DND-41 (cell line): ENCODE results near the gene FARP1.

Source experiments
- ATAC-seq: fragments of 200-7000 bp; cut with Tn5 transposase; 3 replicates; pipeline ENCODE4 v1.9.1; 2021; ENCODE audit warnings: low read depth; ENCODE audit not compliant: insufficient read depth
- DNase-seq: peaks from one replicate; pipeline ENCODE4 v3.0.0-alpha.2; 2020
- H2AFZ ChIP-seq: 2 replicates; pipeline ENCODE4 v1.6.0; 2012; ENCODE audit warnings: low read depth, low read length
- H3K27ac ChIP-seq: 2 replicates; pipeline ENCODE4 v1.5.1; 2012; ENCODE audit warnings: low read length, inconsistent platforms
- H3K27me3 ChIP-seq: fragments of 200-600 bp; sonication (generic); 2 replicates; pipeline ENCODE4 v1.6.0; 2012; ENCODE audit warnings: low read length, mild to moderate bottlenecking, inconsistent platforms; ENCODE audit not compliant: insufficient read depth, poor library complexity
- H3K36me3 ChIP-seq: 2 replicates; pipeline ENCODE4 v1.5.1; 2012; ENCODE audit warnings: low read length, inconsistent platforms; ENCODE audit not compliant: insufficient read depth
- H3K4me1 ChIP-seq: 2 replicates; pipeline ENCODE4 v1.5.1; 2012; ENCODE audit warnings: mild to moderate bottlenecking, low read length; ENCODE audit not compliant: insufficient read depth
- H3K4me2 ChIP-seq: 2 replicates; pipeline ENCODE4 v1.6.0; 2012; ENCODE audit warnings: mild to moderate bottlenecking, moderate library complexity, low read length, inconsistent platforms; ENCODE audit not compliant: insufficient read depth
- H3K4me3 ChIP-seq, 2 experiments: fragments of 200-600 bp in 1 of 2; shearing (Covaris generic) in 1 of 2; 2 replicates each; pipeline ENCODE4 v1.5.1; 2012 to 2016; ENCODE audit warnings: inconsistent platforms in 2 of 2, low read length in 2 of 2, mild to moderate bottlenecking in 2 of 2, low read depth in 1 of 2, moderate library complexity in 1 of 2
- H3K79me2 ChIP-seq: 2 replicates; pipeline ENCODE4 v1.6.0; 2012; ENCODE audit warnings: low read length, inconsistent platforms; ENCODE audit not compliant: insufficient read depth
- H3K9ac ChIP-seq: 2 replicates; pipeline ENCODE4 v1.6.0; 2012; ENCODE audit warnings: low read depth, mild to moderate bottlenecking, inconsistent platforms, low read length, moderate library complexity
- H3K9me3 ChIP-seq: 2 replicates; pipeline ENCODE4 v1.5.1; 2012; ENCODE audit warnings: low read length, moderate library complexity, mild to moderate bottlenecking, inconsistent platforms; ENCODE audit not compliant: insufficient read depth, severe bottlenecking
- H4K20me1 ChIP-seq: 2 replicates; pipeline ENCODE4 v1.6.0; 2012; ENCODE audit warnings: low read length; ENCODE audit not compliant: insufficient read depth
- EZH2 ChIP-seq: IDR thresholded peaks from 3 replicates; pipeline ENCODE4 v1.6.1; 2012; ENCODE audit warnings: borderline replicate concordance, low read depth, mild to moderate bottlenecking, moderate library complexity, low read length, inconsistent platforms; ENCODE audit not compliant: severe bottlenecking
- TF ChIP-seq, protein P1 (sequence below): IDR thresholded peaks from 2 replicates; pipeline ENCODE4 v1.5.1; 2012; ENCODE audit warnings: borderline replicate concordance, low read length, moderate library complexity, mild to moderate bottlenecking; ENCODE audit not compliant: poor library complexity, severe bottlenecking; ENCODE audit errors: extremely low read depth

Gene FARP1

GRCh38 chr13:98492335-98493041 is 349.6 kb downstream of the FARP1 start:
- DNase-seq: no peak
- Histone ChIP-seq H3K9ac (no peak overlapping the region), H3K27ac (no peak overlapping the region), H3K36me3 (peaks cover 14% of the 10 kb centered on the region), H2AFZ (no peak overlapping the region), H3K4me1 (no peaks in the 10 kb centered on the region; the same call in 1 of the 2 replicates), H3K79me2 (peaks cover 93% of the 10 kb centered on the region), H4K20me1 (peaks cover 79% of the 10 kb centered on the region), H3K4me3 (no peak overlapping the region), H3K27me3 (no peaks in the 10 kb centered on the region), H3K4me2 (no peak overlapping the region), H3K9me3 (no peaks in the 10 kb centered on the region)
- TF ChIP-seq, protein P1, sequence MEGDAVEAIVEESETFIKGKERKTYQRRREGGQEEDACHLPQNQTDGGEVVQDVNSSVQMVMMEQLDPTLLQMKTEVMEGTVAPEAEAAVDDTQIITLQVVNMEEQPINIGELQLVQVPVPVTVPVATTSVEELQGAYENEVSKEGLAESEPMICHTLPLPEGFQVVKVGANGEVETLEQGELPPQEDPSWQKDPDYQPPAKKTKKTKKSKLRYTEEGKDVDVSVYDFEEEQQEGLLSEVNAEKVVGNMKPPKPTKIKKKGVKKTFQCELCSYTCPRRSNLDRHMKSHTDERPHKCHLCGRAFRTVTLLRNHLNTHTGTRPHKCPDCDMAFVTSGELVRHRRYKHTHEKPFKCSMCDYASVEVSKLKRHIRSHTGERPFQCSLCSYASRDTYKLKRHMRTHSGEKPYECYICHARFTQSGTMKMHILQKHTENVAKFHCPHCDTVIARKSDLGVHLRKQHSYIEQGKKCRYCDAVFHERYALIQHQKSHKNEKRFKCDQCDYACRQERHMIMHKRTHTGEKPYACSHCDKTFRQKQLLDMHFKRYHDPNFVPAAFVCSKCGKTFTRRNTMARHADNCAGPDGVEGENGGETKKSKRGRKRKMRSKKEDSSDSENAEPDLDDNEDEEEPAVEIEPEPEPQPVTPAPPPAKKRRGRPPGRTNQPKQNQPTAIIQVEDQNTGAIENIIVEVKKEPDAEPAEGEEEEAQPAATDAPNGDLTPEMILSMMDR: no peak
- no peak for TF ChIP-seq EZH2
- no peak for ATAC-seq

- Histone ChIP-seq H3K9me3 (no peaks in the 10 kb centered on the region), H3K27ac (no peak overlapping the region), H3K79me2 (peaks cover 93% of the 10 kb centered on the region), H3K4me1 (no peaks in the 10 kb centered on the region; the same call in 1 of the 2 replicates), H3K9ac (no peak overlapping the region), H3K4me2 (no peak overlapping the region), H2AFZ (no peak overlapping the region), H4K20me1 (peaks cover 79% of the 10 kb centered on the region), H3K36me3 (peaks cover 17% of the 10 kb centered on the region), H3K4me3 (no peak overlapping the region), H3K27me3 (no peaks in the 10 kb centered on the region)
- TF ChIP-seq, protein P1: no peak
- TF ChIP-seq EZH2: no peak
- DNase-seq: no peak
- no peak for ATAC-seq
Measured at GRCh38 chr13:98493042-98493712, 350.3 kb downstream of the FARP1 start.

DNA sequence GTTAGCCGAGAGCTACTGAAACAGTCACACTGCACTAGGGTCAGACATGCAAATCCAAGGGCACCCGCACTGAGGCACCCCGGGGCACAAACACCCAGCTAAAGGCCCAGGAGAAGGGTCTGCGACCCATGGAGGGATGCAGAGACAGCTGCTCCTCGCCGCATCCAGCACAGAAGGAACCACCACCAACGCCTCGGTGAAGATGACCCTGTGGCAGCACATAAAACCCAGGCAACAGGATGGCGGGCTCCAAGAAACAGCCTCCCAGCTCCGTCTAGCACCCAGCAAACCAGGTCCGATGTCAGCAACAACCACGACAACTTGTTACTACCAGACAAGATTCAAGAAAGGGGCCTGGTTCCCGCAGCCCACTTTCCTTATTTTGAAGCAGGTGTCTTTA is 351.9 kb downstream of the FARP1 start:
- H3K36me3 ChIP-seq: peaks cover 20% of the 10 kb centered on the region

More for the DNA sequence above, 351.9 kb downstream of the FARP1 start:
- Histone ChIP-seq H3K9ac (no peak overlapping the region), H3K9me3 (no peaks in the 10 kb centered on the region), H3K79me2 (peaks cover 93% of the 10 kb centered on the region), H3K4me1 (no peaks in the 10 kb centered on the region; the same call in 1 of the 2 replicates), H2AFZ (no peak overlapping the region), H3K4me3 (no peak overlapping the region), H4K20me1 (peaks cover 78% of the 10 kb centered on the region), H3K27ac (no peak overlapping the region), H3K4me2 (no peak overlapping the region), H3K27me3 (no peaks in the 10 kb centered on the region)
- ATAC-seq (no peak), DNase-seq (no peak)
- no peak for TF ChIP-seq EZH2
- TF ChIP-seq, protein P1: no peak
